ENCODE results near the gene TBRG4. TPM values are rescaled to one million over a fixed set of nuclear protein-coding genes. Genes with fewer than 3 reads are reported as not detected.

Gene TBRG4
- polyA plus RNA-seq, 1 donor from 2014 or later, result 52.8 TPM

- Histone ChIP-seq H4K20me1 (ENCODE audit: insufficient read depth) (no peaks in the 10 kb centered on the region), H3K4me2 (ENCODE audit: low read length) (no peak overlapping the region), H3K9me3 (ENCODE audit: low read length) (no peaks in the 10 kb centered on the region), H3K79me2 (replicated peaks; ENCODE audit: insufficient read depth, low read length) (no peaks in the 10 kb centered on the region), H3K9me2 (ENCODE audit: insufficient read depth, low read length) (no peaks in the 10 kb centered on the region), H3K36me3 (ENCODE audit: insufficient read depth, low read length) (no peaks in the 10 kb centered on the region), H3K9ac (ENCODE audit: low read length) (no peak overlapping the region), H3F3A (ENCODE audit: insufficient read depth, low read length, poor library complexity, severe bottlenecking) (no peaks in the 10 kb centered on the region), H3K4me3 (ENCODE audit: low read length) (no peak overlapping the region), H3K27me3 (ENCODE audit: insufficient read depth, low read depth, low read length) (peaks cover 25% of the 10 kb centered on the region), H3K27ac (ENCODE audit: low read length) (no peak overlapping the region), H2AFZ (ENCODE audit: low read depth, low read length) (no peak overlapping the region)
- TF ChIP-seq EP300 (conservative IDR thresholded peaks at IDR 0.05; ENCODE audit: poor library complexity, severe bottlenecking), result no peak
- no peak for TF ChIP-seq MXI1 (conservative IDR thresholded peaks at IDR 0.05; ENCODE audit: poor library complexity, severe bottlenecking)
Observed at GRCh38 chr7:45158471-45158870, 47.0 kb upstream of the TBRG4 start.

- Histone ChIP-seq H3K27ac (ENCODE audit: low read length) (no peak within 1 kb of the TSS), H4K20me1 (ENCODE audit: insufficient read depth) (no peaks in the 10 kb centered on the region), H3K4me3 (ENCODE audit: low read length) (peak within 1 kb of the TSS; percentile 38), H3K9me2 (ENCODE audit: insufficient read depth, low read length) (no peaks in the 10 kb centered on the region), H3K79me2 (replicated peaks; ENCODE audit: insufficient read depth, low read length) (no peaks in the 10 kb centered on the region), H3F3A (ENCODE audit: insufficient read depth, low read length, poor library complexity, severe bottlenecking) (no peaks in the 10 kb centered on the region), H3K27me3 (ENCODE audit: insufficient read depth, low read depth, low read length) (peaks cover 25% of the 10 kb centered on the region), H3K4me2 (ENCODE audit: low read length) (no peak within 1 kb of the TSS), H3K9me3 (ENCODE audit: low read length) (no peaks in the 10 kb centered on the region), H3K9ac (ENCODE audit: low read length) (no peak within 1 kb of the TSS), H3K36me3 (ENCODE audit: insufficient read depth, low read length) (no peaks in the 10 kb centered on the region), H2AFZ (ENCODE audit: low read depth, low read length) (no peak within 1 kb of the TSS)
- TF ChIP-seq EP300 (conservative IDR thresholded peaks at IDR 0.05; ENCODE audit: poor library complexity, severe bottlenecking), result no peak
- no peak for TF ChIP-seq POLR2AphosphoS5 (IDR thresholded peaks at IDR 0.05)
- TF ChIP-seq RAD21 (conservative IDR thresholded peaks at IDR 0.05), result no peak
- TF ChIP-seq MXI1 (conservative IDR thresholded peaks at IDR 0.05; ENCODE audit: poor library complexity, severe bottlenecking), result no peak
- TF ChIP-seq CTCF (IDR thresholded peaks at IDR 0.05; ENCODE audit: poor library complexity, severe bottlenecking), result no peak
Observed at GRCh38 chr7:45157653-45158401, 46.3 kb upstream of the TBRG4 start, which contains the start of gene RAMP3. Gene RAMP3 (plus strand): TSS chr7:45157791. CDS start chr7:45157829, 38 bp downstream.

- H4K20me1 ChIP-seq (ENCODE audit: insufficient read depth), result no peaks in the 10 kb centered on the region
- no peaks in the 10 kb centered on the region for H3K9me3 ChIP-seq (ENCODE audit: low read length)
- H3F3A ChIP-seq (ENCODE audit: insufficient read depth, low read length, poor library complexity, severe bottlenecking), result no peaks in the 10 kb centered on the region
- H3K27me3 ChIP-seq (ENCODE audit: insufficient read depth, low read depth, low read length), result peaks cover 25% of the 10 kb centered on the region
- H3K4me3 ChIP-seq (ENCODE audit: low read length), result peak overlapping the region; percentile 38
- H3K4me2 ChIP-seq (ENCODE audit: low read length), result no peak overlapping the region
- TF ChIP-seq CTCF (IDR thresholded peaks at IDR 0.05; ENCODE audit: poor library complexity, severe bottlenecking), result no peak
- no peak for TF ChIP-seq EZH2 (IDR thresholded peaks at IDR 0.05; ENCODE audit: borderline replicate concordance, insufficient read depth, low read length, poor library complexity, severe bottlenecking)
- TF ChIP-seq RAD21 (conservative IDR thresholded peaks at IDR 0.05), result no peak
- TF ChIP-seq REST (IDR thresholded peaks at IDR 0.05; ENCODE audit: borderline replicate concordance), result no peak
- TF ChIP-seq POLR2AphosphoS5 (IDR thresholded peaks at IDR 0.05), result no peak
- TF ChIP-seq EP300 (conservative IDR thresholded peaks at IDR 0.05; ENCODE audit: poor library complexity, severe bottlenecking), result no peak
- no peak for TF ChIP-seq MXI1 (conservative IDR thresholded peaks at IDR 0.05; ENCODE audit: poor library complexity, severe bottlenecking)
- no peak overlapping the region for H2AFZ ChIP-seq (ENCODE audit: low read depth, low read length)
- H3K9me2 ChIP-seq (ENCODE audit: insufficient read depth, low read length), result no peaks in the 10 kb centered on the region
- no peak overlapping the region for H3K27ac ChIP-seq (ENCODE audit: low read length)
- no peak overlapping the region for H3K9ac ChIP-seq (ENCODE audit: low read length)
- no peaks in the 10 kb centered on the region for H3K36me3 ChIP-seq (ENCODE audit: insufficient read depth, low read length)
- H3K79me2 ChIP-seq (replicated peaks; ENCODE audit: insufficient read depth, low read length), result no peaks in the 10 kb centered on the region
Observed at GRCh38 chr7:45157286-45157652, 45.8 kb upstream of the TBRG4 start.
